GM19238 (cell line): ENCODE measurements around the gene SNAI1.

ENCODE experiments used
- DNase-seq: peaks from one replicate; pipeline ENCODE4 v3.0.0; 2011; ENCODE audit warnings: low spot score; ENCODE audit not compliant: insufficient read length

The SNAI1 gene

GRCh38 chr20:50012282-50013263 is 29.8 kb downstream of the SNAI1 start:
- peak; percentile 52 for DNase-seq

- no peak for DNase-seq
These were observed 31.2 kb downstream of the SNAI1 start for GRCh38 chr20:50013976-50014375.

GRCh38 chr20:50014570-50015562 is 32.1 kb downstream of the SNAI1 start:
- no peak for DNase-seq

GRCh38 chr20:50015636-50015992 is 32.8 kb downstream of the SNAI1 start:
- no peak for DNase-seq

- no peak for DNase-seq
These were observed 33.4 kb downstream of the SNAI1 start for GRCh38 chr20:50015993-50016770.

GRCh38 chr20:50017160-50017559 is 34.4 kb downstream of the SNAI1 start:
- DNase-seq: no peak

GRCh38 chr20:50017576-50018248 is 34.9 kb downstream of the SNAI1 start:
- no peak for DNase-seq

GRCh38 chr20:50019466-50020256 is 36.9 kb downstream of the SNAI1 start:
- no peak for DNase-seq

- DNase-seq: no peak
These were observed 37.5 kb downstream of the SNAI1 start for GRCh38 chr20:50020288-50020687.

- no peak for DNase-seq
These were observed 39.9 kb downstream of the SNAI1 start for GRCh38 chr20:50022676-50023075.

GRCh38 chr20:50023116-50023805 is 40.5 kb downstream of the SNAI1 start:
- no peak for DNase-seq

GRCh38 chr20:50026746-50027575 is 44.2 kb downstream of the SNAI1 start:
- DNase-seq: no peak

- DNase-seq: no peak
These were observed 44.9 kb downstream of the SNAI1 start for GRCh38 chr20:50027611-50028105.

GRCh38 chr20:50029083-50029696 is 46.4 kb downstream of the SNAI1 start:
- no peak for DNase-seq

- DNase-seq: no peak
These were observed 47.1 kb downstream of the SNAI1 start for GRCh38 chr20:50029697-50030461.

GRCh38 chr20:50032955-50033666 is 50.3 kb downstream of the SNAI1 start:
- DNase-seq: no peak
